ENCODE data around the gene ST6GALNAC3.

GRCh38 chr1:76164165-76164564 is 89.6 kb downstream of the ST6GALNAC3 start:
- TF ChIP-seq CTCF (IDR thresholded peaks at IDR 0.05 in 2 of 3, conservative IDR thresholded peaks at IDR 0.05 in 1 of 3; ENCODE audit: borderline replicate concordance in 1 of 3, insufficient read depth in 1 of 3, low read depth in 2 of 3, low read length in 2 of 3) (no peak), EZH2 (IDR thresholded peaks at IDR 0.05) (no peak), POLR2A (IDR thresholded peaks at IDR 0.05; ENCODE audit: borderline replicate concordance, extremely low read depth, insufficient read depth, insufficient read length) (no peak), RAD21 (IDR thresholded peaks at IDR 0.05; ENCODE audit: low read depth) (no peak), CEBPB (IDR thresholded peaks at IDR 0.05; ENCODE audit: low read depth) (no peak), SP1 (IDR thresholded peaks at IDR 0.05; ENCODE audit: low read depth) (no peak), SIN3A (IDR thresholded peaks at IDR 0.05; ENCODE audit: low read depth) (no peak)

Measured in HCT116 (cell line).